Gastroesophageal sphincter (tissue), 3 donors: ENCODE data around the gene SCG3.
"Not testable (repeated sequence)": the region's sequence is repeated elsewhere in the genome, so short reads cannot be mapped to it uniquely, and the experiment has no call there.

Experiments used
- EP300 ChIP-seq: sonication (generic); formaldehyde crosslinking; IDR thresholded peaks from one replicate; pipeline ENCODE4 v1.6.1; 2017; ENCODE audit warnings: antibody characterized with exemption, mild to moderate bottlenecking
- POLR2A ChIP-seq, 2 donors: fragments of 450-650 bp; IDR thresholded peaks; one replicate each; pipeline ENCODE4 v1.6.1; 2017; ENCODE audit warnings: antibody characterized with exemption in 2 of 2, mild to moderate bottlenecking in 2 of 2, moderate library complexity in 1 of 2
- POLR2AphosphoS5 ChIP-seq: sonication (generic); formaldehyde crosslinking; IDR thresholded peaks from one replicate; pipeline ENCODE4 v1.6.1; 2017; ENCODE audit warnings: antibody characterized with exemption
- TF ChIP-seq, protein P1 (sequence below), 4 experiments: fragments of 200-600 bp in 2 of 4; fragments of 450-650 bp in 2 of 4; sonication (generic) in 1 of 4; IDR thresholded peaks; one replicate each; pipeline ENCODE4 v1.5.1; 2017 to 2019; ENCODE audit warnings: antibody characterized with exemption in 4 of 4, mild to moderate bottlenecking in 2 of 4, moderate library complexity in 2 of 4

- TF ChIP-seq, protein P1, sequence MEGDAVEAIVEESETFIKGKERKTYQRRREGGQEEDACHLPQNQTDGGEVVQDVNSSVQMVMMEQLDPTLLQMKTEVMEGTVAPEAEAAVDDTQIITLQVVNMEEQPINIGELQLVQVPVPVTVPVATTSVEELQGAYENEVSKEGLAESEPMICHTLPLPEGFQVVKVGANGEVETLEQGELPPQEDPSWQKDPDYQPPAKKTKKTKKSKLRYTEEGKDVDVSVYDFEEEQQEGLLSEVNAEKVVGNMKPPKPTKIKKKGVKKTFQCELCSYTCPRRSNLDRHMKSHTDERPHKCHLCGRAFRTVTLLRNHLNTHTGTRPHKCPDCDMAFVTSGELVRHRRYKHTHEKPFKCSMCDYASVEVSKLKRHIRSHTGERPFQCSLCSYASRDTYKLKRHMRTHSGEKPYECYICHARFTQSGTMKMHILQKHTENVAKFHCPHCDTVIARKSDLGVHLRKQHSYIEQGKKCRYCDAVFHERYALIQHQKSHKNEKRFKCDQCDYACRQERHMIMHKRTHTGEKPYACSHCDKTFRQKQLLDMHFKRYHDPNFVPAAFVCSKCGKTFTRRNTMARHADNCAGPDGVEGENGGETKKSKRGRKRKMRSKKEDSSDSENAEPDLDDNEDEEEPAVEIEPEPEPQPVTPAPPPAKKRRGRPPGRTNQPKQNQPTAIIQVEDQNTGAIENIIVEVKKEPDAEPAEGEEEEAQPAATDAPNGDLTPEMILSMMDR (IDR thresholded peaks at IDR 0.05): not testable (repeated sequence)
- TF ChIP-seq POLR2A (IDR thresholded peaks at IDR 0.05); POLR2AphosphoS5; EP300: not testable (repeated sequence)
Measured at GRCh38 chr15:51648643-51649042, 32.7 kb upstream of the SCG3 start.
